K562 (cell line): ENCODE results near the gene UCHL5. TPM values are rescaled to one million over a fixed set of nuclear protein-coding genes. Genes with fewer than 3 reads are reported as not detected.

Experiments used
- ATAC-seq: fragments of 200-7000 bp; cut with Tn5 transposase; 3 replicates; pipeline ENCODE4 v1.9.1; 2020; ENCODE audit warnings: moderate library complexity
- BruUV-seq: library from RNA; stranded (reverse); fragments of 400-500 nt; replicated peaks from 2 replicates; lab custom pipeline; 2021; lab: Mats Ljungman, UMichigan
- CTCF ChIA-PET: fragments of 300-600 bp; formaldehyde crosslinking; extraction: SDS; loops from one replicate; lab custom pipeline; 2021; ENCODE audit warnings: low intra/inter-chr PET ratio; lab: Yijun Ruan, JAX
- POLR2A ChIA-PET: fragments of 300-600, 350-650 bp; sonication (Branson Sonifier 250); formaldehyde crosslinking; extraction: SDS; loops from one replicate; lab custom pipeline; 2021; ENCODE audit warnings: antibody characterized with exemption, inconsistent platforms; lab: Yijun Ruan, JAX
- DNase-seq, 4 experiments: peaks; one replicate each; pipeline versions ENCODE4 v3.0.0 to v3.0.0-alpha.2; 2011 to 2018; ENCODE audit warnings: low spot score in 3 of 4, mixed read lengths in 3 of 4; ENCODE audit errors: extremely low read depth in 1 of 4
- FAIRE-seq: peaks from 2 replicates; lab custom pipeline; 2011; peaks lifted over from hg19 to GRCh38; lab: Jason Lieb, UNC
- H2AFZ ChIP-seq: 2 replicates; pipeline ENCODE4 v1.6.0; 2011; ENCODE audit warnings: low read depth, low read length, control low read depth, inconsistent platforms
- H3K27ac ChIP-seq: fragments of 200-600 bp; 3 replicates; pipeline ENCODE4 v1.8.0; 2011; ENCODE audit warnings: low read depth, mild to moderate bottlenecking, control low read depth, inconsistent platforms, low read length, moderate library complexity, mixed read lengths; ENCODE audit errors: extremely low read depth
- H3K27me3 ChIP-seq, 2 experiments: fragments of 300-600 bp in 1 of 2; 2 replicates in 1 of 2; 3 replicates in 1 of 2; pipeline versions ENCODE4 v1.6.0 to v1.8.0; 2011; ENCODE audit warnings: inconsistent platforms in 2 of 2, low read length in 2 of 2, mild to moderate bottlenecking in 1 of 2, mixed read lengths in 1 of 2, moderate library complexity in 1 of 2; ENCODE audit not compliant: control insufficient read depth in 2 of 2, insufficient read depth in 2 of 2
- H3K36me3 ChIP-seq: fragments of 300-600 bp; 3 replicates; pipeline ENCODE4 v1.8.0; 2011; ENCODE audit warnings: mild to moderate bottlenecking, low read length, inconsistent platforms; ENCODE audit not compliant: control insufficient read depth, insufficient read depth
- H3K4me1 ChIP-seq, 2 experiments: fragments of 200-600 bp in 1 of 2; replicated peaks in 1 of 2; 2 replicates in 1 of 2; 3 replicates in 1 of 2; pipeline versions ENCODE4 v1.5.1 to v1.8.0; 2011; ENCODE audit warnings: inconsistent platforms in 2 of 2, low read length in 2 of 2, mild to moderate bottlenecking in 1 of 2, mixed read lengths in 1 of 2, moderate library complexity in 1 of 2; ENCODE audit not compliant: control insufficient read depth in 2 of 2, insufficient read depth in 2 of 2
- H3K4me2 ChIP-seq: 2 replicates; pipeline ENCODE4 v1.6.1; 2011; ENCODE audit warnings: low read length, control low read depth, inconsistent platforms, mixed read lengths; ENCODE audit not compliant: insufficient read depth
- H3K4me3 ChIP-seq: fragments of 200-600 bp; sonication (generic), shearing (Covaris generic); 2 replicates; pipeline ENCODE4 v1.5.1; 2016; ENCODE audit warnings: control low read depth, inconsistent platforms
- H3K79me2 ChIP-seq: fragments of 200-600 bp; 3 replicates; pipeline ENCODE4 v1.8.0; 2011; ENCODE audit warnings: low read length, inconsistent platforms; ENCODE audit not compliant: control insufficient read depth, insufficient read depth
- H3K9ac ChIP-seq, 2 experiments: 2 replicates each; pipeline versions ENCODE4 v1.6.0 to v1.6.1; 2011; ENCODE audit warnings: low read depth in 2 of 2, low read length in 2 of 2, control low read depth in 1 of 2, inconsistent platforms in 1 of 2, mild to moderate bottlenecking in 1 of 2, mixed read lengths in 1 of 2; ENCODE audit not compliant: insufficient read depth in 1 of 2
- H3K9me1 ChIP-seq: one replicate; pipeline ENCODE4 v1.6.0; 2011; ENCODE audit warnings: inconsistent platforms, mild to moderate bottlenecking, low read length, moderate library complexity; ENCODE audit not compliant: control insufficient read depth, insufficient read depth
- H3K9me3 ChIP-seq: replicated peaks from 2 replicates; pipeline ENCODE4 v1.5.1; 2011; ENCODE audit warnings: low read depth, low read length, inconsistent platforms; ENCODE audit not compliant: control insufficient read depth, insufficient read depth
- H4K20me1 ChIP-seq: replicated peaks from 2 replicates; pipeline ENCODE4 v1.6.1; 2011; ENCODE audit warnings: low read length, inconsistent platforms, mixed read lengths; ENCODE audit not compliant: control insufficient read depth, insufficient read depth
- HOXB6 ChIP-seq: fragments of 250-450 bp; sonication (Bioruptor Pico); IDR thresholded peaks from 2 replicates; pipeline ENCODE4 v1.5.1; 2022; ENCODE audit warnings: mild to moderate bottlenecking, borderline replicate concordance
- MEIS2 ChIP-seq: fragments of 450-650 bp; IDR thresholded peaks from 2 replicates; pipeline ENCODE4 v1.6.1; 2014; ENCODE audit warnings: mild to moderate bottlenecking; ENCODE audit not compliant: partially characterized antibody
- WGBS: fragments of 100-300 bp; shearing (Covaris generic); methylation state at CpG from one replicate; pipeline ENCODE4 v1.1.6; 2016; ENCODE audit warnings: low coverage, mixed read lengths; ENCODE audit not compliant: insufficient coverage; ENCODE audit errors: missing lambda C conversion rate; 5-methylcytosine and 5-hydroxymethylcytosine counted together
- in situ Hi-C: fragments of 300-500 bp; cut with MboI; formaldehyde crosslinking; loops from 4 replicates; pipeline ENCODE4 v1.15.0; 2018; ENCODE audit warnings: inconsistent platforms, mixed read lengths
- intact Hi-C: fragments of 100-400 bp; cut with micrococcal nuclease; formaldehyde crosslinking; loops from 2 replicates; pipeline ENCODE4 v1.14.2; 2022
- polyA plus RNA-seq, 8 experiments: library from polyadenylated mRNA; depleted of rRNA in 4 of 8; stranded (reverse) in 5 of 8; unstranded in 3 of 8; fragments of >200 nt; fragmentation: Nextera tagmentation in 2 of 8; fragmentation: Illumina TruSeq in 1 of 8; extraction: Ambion mirVana in 2 of 8; extraction: Trizol in 1 of 8; gene quantifications; 2 replicates each; pipeline versions ENCODE4 v1.2.1 to v1.2.3, GENCODE V29; 2011 to 2014; ENCODE audit warnings: inconsistent platforms in 1 of 8, missing spikeins in 1 of 8
- total RNA-seq, 7 experiments: library from RNA; depleted of rRNA in 6 of 7; stranded (reverse); fragments of >200 nt in 6 of 7; fragmentation: Illumina TruSeq in 2 of 7; extraction: Trizol in 2 of 7; gene quantifications; 2 replicates each; pipeline versions ENCODE4 v1.2.1 to v1.2.3, GENCODE V29; 2011 to 2021; ENCODE audit warnings: low replicate concordance in 1 of 7
- TF ChIP-seq, protein P1 (sequence below), 2 experiments: IDR thresholded peaks in 1 of 2; conservative IDR thresholded peaks in 1 of 2; 2 replicates each; pipeline ENCODE4 v1.6.1; 2016; ENCODE audit warnings: low read depth in 2 of 2, mild to moderate bottlenecking in 1 of 2, missing compliant biosample characterization in 1 of 2, missing genetic modification characterization in 1 of 2, moderate library complexity in 1 of 2

Gene UCHL5
- total and polyA plus RNA-seq, 9 of the 15 experiments (the other 6 are each of a cell fraction or from before 2014, with no cell fraction given): 61.0 to 206 (median 122) TPM

DNA sequence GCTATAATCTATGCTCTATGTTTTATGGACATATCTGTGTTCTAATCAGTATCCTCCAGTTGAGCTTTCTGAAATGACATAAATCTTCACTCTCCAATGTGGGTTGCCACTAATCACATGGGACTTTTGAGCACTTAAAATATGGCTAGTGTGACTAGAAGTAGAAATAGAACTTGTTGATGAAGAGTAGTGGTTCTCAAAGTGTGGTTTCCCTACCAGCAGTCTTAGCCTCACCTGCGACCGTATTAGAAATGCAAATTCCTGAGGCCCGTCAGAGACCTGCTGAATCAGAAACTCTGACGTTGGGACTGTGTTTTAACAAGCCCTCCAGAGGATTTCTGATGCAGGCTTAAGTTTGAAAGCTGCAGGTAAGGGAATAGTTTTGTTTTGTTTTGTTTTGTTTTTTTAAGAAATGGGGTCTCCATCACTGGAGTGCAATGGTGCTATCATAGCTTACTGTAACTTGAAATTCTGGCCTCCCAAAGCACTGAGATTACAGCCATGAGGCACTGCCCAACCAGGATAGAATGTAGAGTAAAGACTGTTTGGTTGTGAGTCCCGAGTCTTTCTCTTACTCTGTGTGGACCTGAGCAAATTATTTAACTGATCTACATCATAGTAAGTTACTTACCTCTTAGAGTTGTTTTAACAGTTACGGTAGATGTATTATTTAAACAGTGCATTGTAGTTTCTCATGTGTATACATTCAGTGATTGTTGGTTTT is 24.4 kb upstream of the UCHL5 start:
- BruUV-seq: no TSS peak
- in situ Hi-C loops (no loop called here), intact Hi-C loops (loop anchor here (2.0 kb wide), 1 partner anchor 13 kb away; no protein-coding TSS in a partner anchor)
- ATAC-seq (no peak; the same call in 2 of the 3 replicates), FAIRE-seq (no peak), DNase-seq (no peak)
- H3K4me2 ChIP-seq: no peak overlapping the region
- no peaks in the 10 kb centered on the region for H3K79me2 ChIP-seq
- H3K27me3 ChIP-seq: no peaks in the 10 kb centered on the region
- POLR2A ChIA-PET: interaction anchor here (0.8 to 4.9 kb wide), 4 partner anchors 10 to 32 kb away, joined by 3 to 21 read pairs (median 4); no protein-coding TSS in a partner anchor
- CTCF ChIA-PET: no interaction called here
- no peak overlapping the region for H3K27ac ChIP-seq
- H3K9me3 ChIP-seq: no peaks in the 10 kb centered on the region; the same call in 1 of the 2 replicates
- H2AFZ ChIP-seq: no peak overlapping the region
- TF ChIP-seq MEIS2 (peak; percentile 68), HOXB6 (CRISPR knock-in tag) (no peak)
- TF ChIP-seq, protein P1, sequence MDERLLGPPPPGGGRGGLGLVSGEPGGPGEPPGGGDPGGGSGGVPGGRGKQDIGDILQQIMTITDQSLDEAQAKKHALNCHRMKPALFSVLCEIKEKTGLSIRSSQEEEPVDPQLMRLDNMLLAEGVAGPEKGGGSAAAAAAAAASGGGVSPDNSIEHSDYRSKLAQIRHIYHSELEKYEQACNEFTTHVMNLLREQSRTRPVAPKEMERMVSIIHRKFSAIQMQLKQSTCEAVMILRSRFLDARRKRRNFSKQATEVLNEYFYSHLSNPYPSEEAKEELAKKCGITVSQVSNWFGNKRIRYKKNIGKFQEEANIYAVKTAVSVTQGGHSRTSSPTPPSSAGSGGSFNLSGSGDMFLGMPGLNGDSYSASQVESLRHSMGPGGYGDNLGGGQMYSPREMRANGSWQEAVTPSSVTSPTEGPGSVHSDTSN (CRISPR knock-in tag; IDR thresholded peaks at IDR 0.05; ENCODE audit: low read depth): no peak
- TF ChIP-seq, protein P1 (tag; conservative IDR thresholded peaks at IDR 0.05; ENCODE audit: low read depth): peak; percentile 79
- no peaks in the 10 kb centered on the region for H3K4me1 ChIP-seq
- H3K4me3 ChIP-seq: no peak overlapping the region
- no peaks in the 10 kb centered on the region for H4K20me1 ChIP-seq
- H3K9me1 ChIP-seq: no peaks in the 10 kb centered on the region
- 85% methylated on average over 6 of the region's 6 CpGs for WGBS
- H3K9ac ChIP-seq: no peak overlapping the region
- H3K36me3 ChIP-seq: peaks cover 84% of the 10 kb centered on the region
